HG03095 (cell line): ENCODE results near the gene ATP12A.
A peak's percentile ranks its signal among the peaks of the same experiment; 100 is the strongest.

Experiments used
- ATAC-seq: cut with Tn5 transposase; IDR thresholded peaks from one replicate; pipeline ENCODE4 v1.9.1; 2021; ENCODE audit warnings: moderate library complexity; ENCODE audit not compliant: unreplicated experiment

ATP12A gene

DNA sequence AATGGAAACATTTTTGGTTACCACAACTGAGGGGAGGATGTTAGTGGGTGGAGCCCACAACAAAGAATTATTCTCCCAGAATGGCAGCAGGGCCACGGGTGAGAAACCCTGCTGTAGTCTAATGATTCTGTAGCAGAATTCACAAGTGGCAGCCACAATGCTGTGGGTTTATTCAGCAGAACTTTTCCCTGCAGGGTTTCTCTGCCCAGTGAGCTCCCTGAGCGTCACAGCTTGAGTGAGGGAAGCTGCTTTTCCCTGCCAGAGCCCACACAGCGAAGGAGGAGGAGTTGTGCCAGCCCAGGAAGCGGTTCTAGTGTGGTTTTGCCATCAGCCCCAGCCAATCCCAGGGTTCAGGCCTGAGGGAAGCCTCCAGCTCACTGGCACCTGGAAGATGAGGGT lies 4.4 kb downstream of the ATP12A start:
- no peak for ATAC-seq

- no peak for ATAC-seq
Observed at GRCh38 chr13:24685314-24685713, 5.1 kb downstream of the ATP12A start.

DNA sequence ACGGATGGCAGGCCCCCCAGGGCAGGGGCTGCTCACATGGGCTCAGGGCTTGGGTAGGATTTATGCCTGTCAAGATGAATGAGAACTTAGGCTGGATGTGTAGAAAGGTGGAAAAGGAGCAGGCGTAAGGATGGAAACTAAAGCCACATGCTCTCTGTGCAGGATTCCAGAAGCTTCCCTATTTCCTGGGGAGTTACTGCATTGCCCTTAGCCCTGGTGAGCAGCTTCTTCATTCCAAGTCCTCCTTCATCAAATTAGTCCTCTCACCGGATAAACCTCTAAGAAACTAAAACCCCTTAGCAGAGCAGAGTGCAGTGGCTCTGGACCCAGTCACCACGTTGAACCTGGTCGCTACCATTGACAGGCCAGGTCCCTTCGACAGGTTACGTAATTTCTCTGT lies 7.4 kb downstream of the ATP12A start:
- ATAC-seq: no peak

GRCh38 chr13:24688111-24688510 lies 7.9 kb downstream of the ATP12A start:
- no peak for ATAC-seq

DNA sequence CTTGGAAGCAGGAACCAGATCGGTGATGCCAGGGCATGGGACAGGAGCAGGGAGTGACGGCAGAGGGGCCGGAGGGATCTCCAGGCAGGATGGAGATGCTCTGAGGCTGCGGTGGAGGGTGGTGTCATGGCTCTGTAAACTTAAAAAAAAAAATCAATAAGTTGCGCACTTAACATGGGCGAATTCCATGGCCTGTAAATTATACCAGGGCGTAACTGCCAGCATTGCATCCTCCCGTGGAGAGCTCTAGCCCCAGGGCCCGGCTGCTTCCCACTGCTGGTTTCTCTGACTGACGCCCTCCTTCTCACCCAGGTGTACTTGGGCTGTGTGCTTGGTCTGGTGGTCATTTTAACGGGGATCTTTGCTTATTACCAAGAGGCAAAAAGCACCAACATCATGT lies 8.7 kb downstream of the ATP12A start:
- no peak for ATAC-seq

DNA sequence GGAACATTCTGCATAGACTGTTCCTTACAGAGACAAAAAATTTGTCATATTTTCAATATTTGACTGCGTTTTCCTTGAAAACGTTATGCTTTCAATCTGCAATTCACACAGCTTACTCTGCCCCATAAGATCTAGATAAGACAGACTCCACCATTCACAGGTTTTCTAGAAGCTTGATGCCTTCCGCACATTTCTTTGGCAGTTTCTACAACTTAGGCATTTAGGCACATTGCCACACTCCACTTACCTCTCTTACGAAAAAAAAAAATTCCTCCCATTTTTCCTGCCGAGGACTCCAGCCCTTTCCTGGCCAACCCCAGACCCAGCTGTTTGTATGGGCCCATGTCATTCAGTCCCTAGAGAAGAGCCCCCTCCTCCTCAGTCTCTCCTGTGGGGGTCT lies 11.2 kb downstream of the ATP12A start:
- no peak for ATAC-seq

- ATAC-seq: no peak
Observed at GRCh38 chr13:24692561-24692960, 12.4 kb downstream of the ATP12A start.

GRCh38 chr13:24693862-24694471 lies 13.8 kb downstream of the ATP12A start:
- no peak for ATAC-seq

GRCh38 chr13:24694907-24695306 lies 14.7 kb downstream of the ATP12A start:
- ATAC-seq: no peak

- ATAC-seq: no peak
Observed at GRCh38 chr13:24698686-24699085, 18.5 kb downstream of the ATP12A start.

DNA sequence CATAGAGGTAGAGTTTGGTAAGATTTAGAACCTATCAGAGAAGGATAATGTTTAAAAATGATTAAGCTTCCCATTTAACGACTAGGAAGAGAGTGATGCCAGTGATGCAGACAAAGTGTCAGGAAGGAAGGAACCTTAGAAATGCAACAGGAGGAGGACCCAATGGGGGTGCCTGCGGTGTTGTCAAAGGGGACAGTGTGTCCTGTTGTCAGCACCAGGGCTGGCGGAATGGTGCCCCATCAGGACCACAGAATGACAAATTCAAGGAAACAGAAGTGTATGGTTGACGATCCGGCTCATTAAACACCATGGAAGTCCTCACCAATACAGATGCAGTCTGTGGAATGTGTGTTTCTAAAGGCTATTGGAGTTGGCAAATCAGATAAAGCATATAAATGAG lies 19.3 kb downstream of the ATP12A start:
- no peak for ATAC-seq

GRCh38 chr13:24700539-24700938 lies 20.3 kb downstream of the ATP12A start:
- no peak for ATAC-seq

DNA sequence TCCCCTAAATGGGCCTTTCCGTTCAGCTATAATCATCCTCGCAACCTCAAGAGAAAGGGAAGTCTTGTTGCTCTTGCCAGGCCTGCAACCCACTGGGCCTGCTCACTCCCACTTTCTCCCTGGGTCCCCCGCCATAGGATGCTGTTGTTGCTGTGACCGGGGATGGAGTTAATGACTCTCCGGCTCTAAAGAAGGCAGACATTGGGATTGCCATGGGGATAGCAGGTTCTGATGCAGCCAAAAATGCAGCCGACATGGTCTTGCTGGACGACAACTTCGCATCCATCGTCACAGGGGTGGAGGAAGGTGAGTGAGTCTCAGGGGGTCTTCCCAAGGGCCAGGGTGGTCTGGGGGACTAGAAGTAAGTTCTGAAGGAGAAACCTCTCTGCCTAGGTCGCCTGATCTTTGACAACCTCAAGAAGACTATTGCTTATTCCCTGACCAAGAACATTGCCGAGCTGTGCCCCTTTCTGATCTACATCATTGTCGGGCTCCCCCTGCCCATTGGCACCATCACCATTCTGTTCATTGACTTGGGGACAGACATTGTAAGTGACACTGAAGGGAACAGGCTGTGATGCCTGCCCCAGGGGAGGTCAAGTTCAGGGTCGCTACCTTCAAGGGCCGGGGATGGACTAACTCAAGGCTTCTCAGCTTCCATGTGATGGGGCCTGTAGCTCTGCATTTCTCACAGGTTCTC lies 26.8 kb downstream of the ATP12A start:
- no peak for ATAC-seq

DNA sequence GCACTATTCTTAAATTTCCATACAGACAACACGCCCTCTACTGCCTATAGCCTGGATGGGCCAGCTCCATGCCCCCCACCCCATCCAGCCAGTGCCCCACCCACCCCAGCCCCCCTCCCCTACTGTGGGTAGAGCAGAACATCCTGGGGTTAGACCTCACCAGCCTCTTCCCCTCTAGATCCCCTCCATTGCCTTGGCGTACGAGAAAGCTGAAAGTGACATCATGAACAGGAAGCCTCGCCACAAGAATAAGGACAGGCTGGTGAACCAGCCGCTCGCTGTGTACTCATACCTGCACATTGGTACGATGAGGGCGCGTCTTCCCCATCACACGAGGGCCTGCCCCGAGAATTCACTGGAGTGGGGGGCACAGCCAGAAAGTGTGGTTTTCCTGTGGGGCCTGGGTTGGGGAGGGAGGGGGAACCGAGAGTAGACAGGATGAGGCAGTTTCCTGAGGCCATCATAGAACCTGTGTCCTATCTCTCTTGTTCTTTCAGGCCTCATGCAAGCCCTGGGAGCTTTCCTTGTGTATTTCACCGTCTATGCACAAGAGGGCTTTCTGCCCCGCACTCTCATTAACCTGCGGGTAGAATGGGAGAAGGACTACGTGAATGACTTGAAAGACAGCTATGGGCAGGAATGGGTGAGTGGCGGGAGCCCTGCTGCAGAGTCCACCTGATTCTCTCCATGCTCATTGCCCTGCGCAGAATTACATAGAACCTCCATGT lies 29.1 kb downstream of the ATP12A start:
- peak; percentile 89 for ATAC-seq

GRCh38 chr13:24713022-24713421 lies 32.8 kb downstream of the ATP12A start:
- ATAC-seq: no peak

GRCh38 chr13:24716011-24716410 lies 35.8 kb downstream of the ATP12A start:
- ATAC-seq: no peak

DNA sequence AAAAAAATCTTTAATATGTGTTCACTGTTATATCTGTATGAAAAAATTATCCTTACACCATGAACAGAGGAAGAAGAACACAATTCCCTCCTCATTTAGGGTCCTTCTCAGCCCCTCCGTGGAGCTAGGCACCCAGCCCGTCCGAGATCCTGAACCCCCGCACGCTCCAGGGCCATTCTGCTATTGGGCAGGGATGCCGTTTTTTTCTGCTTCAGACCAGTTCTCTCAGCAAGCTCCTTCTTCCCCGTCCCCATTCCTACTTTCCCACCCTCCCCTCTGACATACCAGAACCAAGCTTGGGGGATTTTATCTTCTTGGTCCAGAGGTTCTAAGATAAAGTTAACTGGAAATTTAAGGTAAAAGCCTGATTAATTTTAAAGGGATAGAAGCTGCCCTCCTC lies 36.2 kb downstream of the ATP12A start:
- ATAC-seq: no peak

DNA sequence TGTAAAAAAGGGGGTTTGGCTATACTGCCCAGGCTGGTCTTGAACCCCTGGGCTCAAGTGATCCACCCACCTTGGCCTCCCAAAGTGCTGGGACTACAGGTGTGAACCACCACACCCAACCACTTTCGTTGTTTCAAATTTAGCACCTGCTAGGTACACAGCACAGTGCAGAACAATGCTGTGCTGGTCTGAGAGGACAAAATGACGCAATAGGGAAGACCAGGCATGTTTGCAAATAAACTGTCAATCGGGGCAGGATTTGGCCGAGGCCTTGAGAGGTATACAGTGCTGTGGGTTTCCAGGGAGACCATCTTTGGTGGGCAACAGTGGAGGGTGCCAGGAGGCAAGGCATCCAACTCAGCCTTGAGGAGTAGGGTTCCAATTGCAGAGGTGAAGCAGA lies 37.0 kb downstream of the ATP12A start:
- ATAC-seq: no peak

- ATAC-seq: no peak
Observed at GRCh38 chr13:24718192-24718965, 38.2 kb downstream of the ATP12A start.

DNA sequence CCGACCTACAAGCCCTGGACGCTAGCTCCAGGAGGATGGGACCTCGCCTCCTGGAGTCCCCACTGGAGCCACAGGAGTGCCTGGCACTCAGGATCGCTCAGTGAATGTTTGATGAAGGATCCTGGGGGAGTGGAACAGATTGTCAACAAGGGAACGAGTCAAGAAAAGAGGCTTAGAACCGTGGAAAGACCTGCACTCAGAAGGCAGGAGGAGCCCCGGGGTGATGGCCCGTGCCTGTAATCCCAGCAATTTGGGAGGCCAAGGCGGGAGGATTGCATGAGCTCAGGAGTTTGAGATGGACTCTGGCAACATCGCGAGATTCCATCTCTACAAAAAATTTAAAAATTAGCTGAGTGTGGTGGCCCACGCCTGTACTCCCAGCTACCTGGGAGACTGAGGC lies 38.9 kb downstream of the ATP12A start:
- ATAC-seq: no peak

DNA sequence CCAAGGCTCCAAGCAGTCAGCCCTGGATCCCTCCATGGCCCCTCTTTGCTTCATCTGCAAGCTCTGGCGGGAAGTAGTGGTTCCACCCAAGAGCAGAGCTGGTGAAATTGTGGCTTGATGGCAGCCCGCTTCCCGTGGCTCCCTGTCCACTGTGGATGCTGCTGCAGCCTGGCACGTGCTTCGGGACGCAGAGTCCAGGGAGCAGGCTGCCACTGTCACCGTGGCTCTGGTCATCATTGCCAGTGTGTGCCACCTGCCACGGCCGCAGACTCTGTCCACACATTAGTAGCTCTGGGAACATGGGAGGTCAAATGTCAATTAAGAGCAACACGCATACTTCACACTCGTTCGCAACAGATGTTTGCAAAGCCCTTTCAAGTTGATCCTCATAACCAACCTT lies 43.0 kb downstream of the ATP12A start:
- ATAC-seq: no peak

DNA sequence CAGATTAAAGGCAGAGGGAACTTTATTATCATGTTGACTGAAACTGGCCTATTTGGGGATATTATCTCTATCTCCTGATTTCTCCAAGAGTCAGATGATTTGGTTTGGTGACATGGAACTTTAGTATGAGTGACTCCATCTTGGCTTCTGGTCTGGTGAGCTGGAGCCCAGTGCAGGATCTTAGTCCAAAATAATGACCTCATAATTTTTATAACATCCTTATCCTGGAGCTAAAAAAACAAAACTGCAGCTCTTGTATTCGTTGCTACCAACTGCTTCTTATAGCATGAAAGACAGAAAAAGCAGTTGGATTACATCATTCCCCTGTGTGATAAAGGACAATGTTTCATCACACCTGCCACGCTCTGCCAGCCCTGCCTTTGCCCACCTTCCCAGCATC lies 44.5 kb downstream of the ATP12A start:
- ATAC-seq: no peak
